Measurements from ENCODE around the gene COA1.

DNA sequence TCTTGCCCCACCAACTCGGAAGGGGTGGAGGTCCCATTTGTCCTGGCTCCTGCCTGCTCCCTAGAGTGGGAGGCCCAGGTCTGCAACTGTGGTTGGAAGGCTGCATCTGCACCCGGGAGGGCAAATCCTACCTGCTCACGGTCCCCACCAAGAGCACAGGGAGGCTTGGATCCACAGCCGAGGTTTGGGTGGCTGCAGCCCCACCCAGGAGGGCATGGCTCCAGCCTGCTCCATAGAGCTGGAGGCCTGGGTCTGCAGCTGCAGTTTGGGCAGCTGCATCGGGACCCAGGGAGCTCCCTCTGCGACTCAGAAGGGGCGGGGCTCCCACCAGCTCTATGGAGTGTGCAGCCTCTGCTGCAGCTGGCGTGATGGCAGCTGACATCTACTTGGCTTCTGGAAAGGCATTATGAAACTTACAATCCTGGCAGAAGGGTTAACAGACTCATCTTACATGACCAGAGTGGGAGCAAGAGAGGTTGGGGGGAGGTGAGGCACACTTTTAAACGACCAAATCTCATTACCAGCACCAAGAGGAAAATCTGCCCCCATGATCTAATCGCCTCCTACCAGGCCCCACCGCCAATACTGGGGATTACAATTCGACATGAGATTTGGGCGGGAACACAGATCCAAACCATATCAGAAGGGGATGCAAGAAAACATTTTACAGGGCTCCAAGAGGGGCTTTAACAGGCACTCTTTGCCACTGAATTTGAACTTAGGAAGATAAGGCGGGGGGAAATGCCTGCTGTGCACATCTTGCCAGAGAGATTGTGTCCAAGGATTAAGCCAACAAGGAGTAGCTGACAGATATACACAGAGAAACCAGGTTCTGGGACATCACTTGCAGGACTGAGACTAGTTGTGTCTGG is 20.9 kb upstream of the COA1 start:
- TF ChIP-seq, protein P1, sequence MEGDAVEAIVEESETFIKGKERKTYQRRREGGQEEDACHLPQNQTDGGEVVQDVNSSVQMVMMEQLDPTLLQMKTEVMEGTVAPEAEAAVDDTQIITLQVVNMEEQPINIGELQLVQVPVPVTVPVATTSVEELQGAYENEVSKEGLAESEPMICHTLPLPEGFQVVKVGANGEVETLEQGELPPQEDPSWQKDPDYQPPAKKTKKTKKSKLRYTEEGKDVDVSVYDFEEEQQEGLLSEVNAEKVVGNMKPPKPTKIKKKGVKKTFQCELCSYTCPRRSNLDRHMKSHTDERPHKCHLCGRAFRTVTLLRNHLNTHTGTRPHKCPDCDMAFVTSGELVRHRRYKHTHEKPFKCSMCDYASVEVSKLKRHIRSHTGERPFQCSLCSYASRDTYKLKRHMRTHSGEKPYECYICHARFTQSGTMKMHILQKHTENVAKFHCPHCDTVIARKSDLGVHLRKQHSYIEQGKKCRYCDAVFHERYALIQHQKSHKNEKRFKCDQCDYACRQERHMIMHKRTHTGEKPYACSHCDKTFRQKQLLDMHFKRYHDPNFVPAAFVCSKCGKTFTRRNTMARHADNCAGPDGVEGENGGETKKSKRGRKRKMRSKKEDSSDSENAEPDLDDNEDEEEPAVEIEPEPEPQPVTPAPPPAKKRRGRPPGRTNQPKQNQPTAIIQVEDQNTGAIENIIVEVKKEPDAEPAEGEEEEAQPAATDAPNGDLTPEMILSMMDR (IDR thresholded peaks at IDR 0.05) = no peak
- TF ChIP-seq POLR2A (IDR thresholded peaks at IDR 0.05) = no peak
